PFSK-1 (cell line): ENCODE results near the gene ADM.

ENCODE experiments used
- FOXP2 ChIP-seq: optimal IDR thresholded peaks from 2 replicates; pipeline ENCODE3; 2011; ENCODE audit warnings: borderline replicate concordance, control low read depth, inconsistent platforms; ENCODE audit not compliant: insufficient read depth; ENCODE audit errors: extremely low read length, extremely low read depth
- POLR2AphosphoS5 ChIP-seq: IDR thresholded peaks from 2 replicates; pipeline ENCODE4 v1.6.1; 2012; ENCODE audit warnings: low read depth, mild to moderate bottlenecking, control low read depth, low read length, moderate library complexity
- REST ChIP-seq, 2 experiments: IDR thresholded peaks; 2 replicates each; pipeline versions ENCODE4 v1.6.1 to v1.8.0; 2011 to 2012; ENCODE audit warnings: low read depth in 2 of 2, low read length in 2 of 2, control low read depth in 1 of 2, inconsistent platforms in 1 of 2, mild to moderate bottlenecking in 1 of 2, moderate library complexity in 1 of 2; ENCODE audit not compliant: insufficient read depth in 1 of 2
- SIN3A ChIP-seq: IDR thresholded peaks from 2 replicates; pipeline ENCODE4 v1.6.1; 2012; ENCODE audit warnings: mild to moderate bottlenecking, low read length, moderate library complexity, borderline replicate concordance; ENCODE audit not compliant: insufficient read depth
- TAF1 ChIP-seq: IDR thresholded peaks from 2 replicates; pipeline ENCODE4 v1.6.1; 2012; ENCODE audit warnings: low read length, control low read depth, borderline replicate concordance; ENCODE audit not compliant: insufficient read depth

The ADM gene

GRCh38 chr11:10329935-10330334 is 25.1 kb downstream of the ADM start:
- no peak for TF ChIP-seq REST (IDR thresholded peaks at IDR 0.05; ENCODE audit: insufficient read depth in 1 of 2, low read depth in 2 of 2, low read length in 2 of 2)
- no peak for TF ChIP-seq TAF1
- TF ChIP-seq POLR2AphosphoS5, result no peak
- no peak for TF ChIP-seq SIN3A
- no peak for TF ChIP-seq FOXP2

DNA sequence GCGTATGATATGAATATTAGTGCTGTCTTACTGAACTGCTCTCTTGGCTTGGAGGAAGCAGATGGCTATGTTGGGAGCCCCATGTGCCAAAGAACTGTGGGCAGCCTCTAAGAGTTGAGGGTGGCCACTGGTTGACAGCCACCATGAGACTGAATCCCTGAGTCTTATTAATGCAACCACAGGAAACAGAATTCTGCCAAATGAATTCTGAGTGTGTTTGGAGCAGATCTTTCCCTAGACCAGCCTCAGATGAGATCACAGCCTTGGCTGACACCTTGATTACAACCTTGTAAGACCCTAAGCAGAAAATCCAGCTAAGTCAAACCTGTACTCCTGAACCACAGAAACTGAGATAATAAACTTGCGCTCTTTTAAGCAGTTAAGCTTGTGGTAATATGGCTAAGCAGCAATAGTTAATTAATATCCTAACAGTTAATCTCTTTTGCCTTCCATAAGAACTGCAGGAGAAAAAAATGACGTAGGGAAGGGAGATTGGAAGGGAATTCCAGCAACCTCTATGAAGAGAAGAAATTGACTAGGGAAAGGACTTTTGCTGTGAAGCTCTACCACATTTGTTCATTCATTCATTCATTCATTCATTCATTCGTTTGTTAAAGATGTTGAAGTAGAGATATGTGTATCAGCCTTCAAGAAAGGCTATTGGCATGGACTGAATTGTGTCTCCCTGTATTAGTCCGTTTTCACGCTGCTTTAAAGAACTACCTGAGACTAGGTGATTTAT is 26.8 kb downstream of the ADM start:
- TF ChIP-seq TAF1 (no peak), REST (IDR thresholded peaks at IDR 0.05; ENCODE audit: insufficient read depth in 1 of 2, low read depth in 2 of 2, low read length in 2 of 2) (no peak), FOXP2 (no peak), POLR2AphosphoS5 (no peak), SIN3A (no peak)

DNA sequence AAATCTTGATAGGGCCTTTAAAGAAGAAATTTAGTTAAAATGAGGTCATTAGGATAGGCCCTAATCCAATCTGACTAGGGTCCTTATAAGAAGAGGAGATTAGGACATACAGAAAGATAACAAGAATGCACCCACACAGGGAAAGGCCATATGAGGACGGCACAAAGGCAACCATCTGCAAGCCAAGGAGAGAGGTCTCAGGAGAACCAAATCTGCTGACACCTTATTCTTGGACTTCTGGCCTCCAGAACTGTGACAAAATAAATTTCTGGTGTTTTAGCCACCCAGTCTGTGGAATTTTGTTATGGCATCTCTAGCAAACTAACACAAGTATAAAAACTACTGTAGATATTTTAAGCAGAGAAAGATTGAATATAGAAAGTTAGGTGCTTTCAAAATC is 28.6 kb downstream of the ADM start:
- no peak for TF ChIP-seq SIN3A
- no peak for TF ChIP-seq FOXP2
- no peak for TF ChIP-seq REST (IDR thresholded peaks at IDR 0.05; ENCODE audit: insufficient read depth in 1 of 2, low read depth in 2 of 2, low read length in 2 of 2)
- no peak for TF ChIP-seq POLR2AphosphoS5
- no peak for TF ChIP-seq TAF1

DNA sequence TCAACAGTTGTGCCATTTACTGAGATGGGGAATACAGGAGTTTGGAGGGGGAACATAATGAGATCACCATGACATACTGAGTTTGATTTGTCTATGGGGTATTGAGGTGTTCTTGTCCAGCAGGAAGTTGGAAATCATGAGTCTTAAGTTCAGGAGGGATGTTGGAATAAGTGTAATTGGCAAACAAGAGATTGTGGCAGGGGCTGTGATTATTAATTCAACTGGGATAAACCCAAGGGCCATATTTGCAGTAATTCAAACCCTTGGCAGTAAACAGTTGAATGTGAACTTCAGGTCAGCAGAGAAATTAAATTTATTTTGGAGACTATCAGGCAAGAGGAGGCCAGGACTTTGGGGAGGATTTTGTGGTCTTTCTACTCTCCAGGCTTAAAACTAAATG is 33.4 kb downstream of the ADM start:
- TF ChIP-seq FOXP2 (no peak), POLR2AphosphoS5 (no peak), REST (IDR thresholded peaks at IDR 0.05; ENCODE audit: insufficient read depth in 1 of 2, low read depth in 2 of 2, low read length in 2 of 2) (no peak), TAF1 (no peak), SIN3A (no peak)
